NCI-H446 (cell line): Measurements from ENCODE around the gene DIRAS1.
"Not testable (repeated sequence)": the region's sequence is repeated elsewhere in the genome, so short reads cannot be mapped to it uniquely, and the experiment has no call there.

Experiments used
- DNase-seq, 2 experiments: peaks; one replicate each; lab custom pipeline; 2025; lab: John Stamatoyannopoulos, UW

The DIRAS1 gene

DNA sequence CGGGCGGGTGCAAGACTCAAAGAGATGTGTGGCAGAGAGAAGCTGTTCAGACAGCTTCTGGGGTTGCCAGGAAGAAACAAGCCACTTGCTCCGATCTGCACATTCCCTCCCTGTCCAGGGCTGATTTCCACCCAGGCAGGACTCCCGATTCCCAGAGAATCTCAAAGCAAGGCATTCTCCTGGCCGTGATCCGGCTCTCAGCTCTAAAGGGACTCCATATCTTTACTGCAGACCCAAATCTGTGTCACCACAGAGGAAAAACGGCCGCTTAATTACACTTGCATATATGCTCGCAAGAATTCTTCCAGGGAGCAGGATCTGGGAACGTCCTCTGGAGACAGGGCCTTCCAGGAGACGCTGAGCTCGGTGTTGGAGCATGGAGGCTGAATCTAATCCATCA is 44.3 kb downstream of the DIRAS1 start:
- DNase-seq: no peak

DNA sequence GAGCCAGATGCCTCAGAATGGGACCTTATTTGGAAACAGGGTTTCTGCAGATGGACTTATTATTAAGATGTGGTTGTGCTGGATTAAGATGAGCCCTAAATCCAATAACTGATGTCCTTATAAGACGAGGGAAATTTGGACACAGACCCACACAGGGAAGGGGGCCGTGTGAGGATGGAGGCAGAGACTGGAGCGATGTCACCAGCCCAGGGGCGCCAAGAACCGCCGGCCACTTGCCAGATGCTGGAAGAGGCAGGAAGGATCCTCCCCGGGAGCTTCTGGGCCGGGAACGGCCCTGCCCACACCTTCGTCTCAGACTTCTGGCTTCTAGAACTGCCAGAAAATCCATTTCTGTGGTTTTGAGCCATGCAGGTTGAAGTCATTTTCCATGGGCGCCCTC is 45.3 kb downstream of the DIRAS1 start:
- no peak for DNase-seq

DNA sequence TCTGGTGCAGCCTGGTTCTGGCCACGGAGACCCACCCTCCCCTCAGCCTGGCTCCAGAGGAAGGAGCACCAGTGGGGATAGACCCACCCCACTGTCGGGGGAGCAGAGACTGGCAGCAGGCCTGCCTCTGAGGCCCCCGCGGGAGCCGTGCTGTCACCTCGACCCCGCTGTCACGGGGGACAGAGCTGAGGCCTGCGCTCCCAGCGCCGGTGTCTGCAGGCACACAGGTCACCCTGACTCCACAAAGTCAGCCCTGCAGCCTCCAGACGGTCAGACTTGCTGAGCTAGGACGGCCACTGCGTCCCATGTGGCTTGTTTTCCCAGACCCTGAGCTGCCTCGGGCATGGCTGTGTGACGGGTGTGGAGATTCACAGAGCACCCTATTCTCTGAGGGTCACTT is 51.0 kb downstream of the DIRAS1 start:
- DNase-seq: no peak

DNA sequence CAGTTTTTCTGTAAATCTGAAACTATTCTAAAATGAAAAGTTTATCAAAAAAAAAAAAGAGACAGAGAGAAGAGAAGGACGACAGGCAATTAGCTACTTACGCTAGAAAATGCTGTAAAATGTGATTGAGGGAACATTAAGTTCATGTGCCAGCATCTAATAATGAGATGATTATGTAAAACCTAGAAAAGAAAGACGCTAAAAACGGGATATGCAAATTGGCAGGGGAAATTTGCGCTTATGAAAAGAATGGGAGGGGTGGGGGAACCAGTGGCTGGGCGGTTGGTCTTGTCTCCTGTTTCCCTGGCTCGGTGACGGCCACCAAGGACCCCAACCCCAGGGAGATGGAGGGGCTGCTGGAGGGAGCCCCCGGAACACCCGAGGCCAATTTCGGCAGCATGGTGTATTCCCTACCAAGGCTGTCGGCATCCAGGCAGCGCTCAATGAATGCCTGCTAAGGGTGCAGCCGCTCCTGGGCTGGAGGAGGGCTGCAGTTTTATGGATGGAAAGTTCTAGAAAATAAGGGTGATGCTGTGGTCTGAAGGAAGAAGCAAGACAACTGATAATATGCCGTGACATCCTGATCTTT is 52.9 kb downstream of the DIRAS1 start:
- DNase-seq: no peak

DNA sequence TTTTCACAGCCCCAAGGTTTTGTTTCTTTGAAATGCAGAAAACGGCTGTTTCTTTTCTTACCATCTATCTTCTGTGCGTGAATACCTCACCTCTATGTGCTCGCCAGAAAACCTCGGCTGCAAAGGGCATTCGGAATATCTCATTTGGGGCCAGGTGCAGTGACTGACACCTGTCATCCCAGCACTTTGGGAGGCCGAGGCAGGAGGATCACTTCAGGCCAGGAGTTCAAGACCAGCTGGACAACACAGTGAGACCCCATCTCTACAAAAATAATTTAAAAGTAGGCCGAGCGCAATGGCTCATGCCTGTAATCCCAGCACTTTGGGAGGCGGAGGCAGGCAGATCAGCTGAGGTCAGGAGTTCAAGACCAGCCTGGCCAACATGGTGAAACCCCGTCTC is 53.8 kb downstream of the DIRAS1 start:
- not testable (repeated sequence) for DNase-seq

DNA sequence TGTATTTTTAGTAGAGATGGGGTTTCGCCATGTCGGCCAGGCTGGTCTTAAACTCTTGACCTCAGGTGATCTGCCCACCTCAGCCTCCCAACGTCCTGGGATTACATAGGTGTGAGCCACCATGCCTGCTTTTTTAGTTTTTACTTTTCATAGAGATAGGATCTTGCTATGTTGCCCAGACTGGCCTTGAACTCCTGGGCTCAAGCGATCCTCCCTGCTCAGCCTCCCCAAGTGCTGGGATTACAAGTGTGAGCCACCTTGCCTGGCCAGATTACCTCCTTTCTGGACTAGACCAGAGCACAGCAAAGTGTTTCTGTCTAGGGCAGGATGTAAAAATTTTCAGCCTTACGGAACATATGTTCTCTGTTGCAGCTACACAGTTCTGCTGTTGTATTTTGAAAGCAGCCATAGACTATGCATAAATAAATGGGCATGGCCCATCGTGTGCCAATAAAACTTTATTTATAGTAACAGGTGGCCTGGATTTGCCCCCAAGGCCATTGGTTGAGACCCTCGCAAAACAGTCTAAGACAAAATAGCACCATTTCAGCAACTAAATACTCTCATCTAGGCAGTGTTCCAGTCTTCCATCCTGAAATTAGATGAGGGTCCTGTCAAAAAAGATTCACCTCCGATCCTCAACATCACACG is 54.7 kb downstream of the DIRAS1 start:
- no peak for DNase-seq

DNA sequence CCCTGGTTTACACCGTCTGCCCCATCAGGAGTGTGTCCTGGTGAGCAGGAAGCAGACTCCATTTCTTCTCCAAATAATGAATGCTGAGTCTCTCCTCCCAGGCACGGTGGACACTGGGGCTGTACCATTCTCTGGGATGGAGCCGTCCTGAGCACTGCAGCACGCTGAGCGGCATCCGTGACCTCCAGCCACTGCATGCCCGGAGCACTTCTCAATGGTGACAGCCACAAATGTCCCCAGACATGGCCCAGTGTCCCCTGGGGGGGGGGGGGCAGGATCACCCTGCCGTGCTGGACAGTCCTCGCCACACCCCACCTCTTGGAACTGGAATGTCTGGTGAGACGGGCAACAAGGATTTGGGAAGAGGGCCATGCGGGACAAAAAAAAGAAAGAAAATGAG is 56.1 kb downstream of the DIRAS1 start:
- DNase-seq: no peak
